Muscle of leg (tissue), 11 donors: ENCODE results near the gene MS4A10. TPM values are rescaled to one million over a fixed set of nuclear protein-coding genes. Genes with fewer than 3 reads are reported as not detected.

Experiments
- DNase-seq: peaks from one replicate; pipeline ENCODE4 v3.0.0; 2013
- H3K27ac ChIP-seq: one replicate; pipeline ENCODE4 v1.5.1; 2013; ENCODE audit warnings: mild to moderate bottlenecking, low read length, control low read depth
- H3K27me3 ChIP-seq: one replicate; pipeline ENCODE4 v1.6.1; 2013; ENCODE audit warnings: low read length; ENCODE audit not compliant: control insufficient read depth, insufficient read depth
- H3K36me3 ChIP-seq: one replicate; pipeline ENCODE4 v1.6.1; 2013; ENCODE audit warnings: low read length; ENCODE audit not compliant: control insufficient read depth, insufficient read depth
- H3K4me1 ChIP-seq: one replicate; pipeline ENCODE4 v1.6.1; 2013; ENCODE audit warnings: low read length; ENCODE audit not compliant: control insufficient read depth, insufficient read depth
- H3K4me3 ChIP-seq: one replicate; pipeline ENCODE4 v1.5.1; 2013; ENCODE audit warnings: low read length, control low read depth
- H3K9me3 ChIP-seq: replicated peaks from 2 replicates; pipeline ENCODE4 v1.6.1; 2013; ENCODE audit warnings: low read depth, low read length; ENCODE audit not compliant: control insufficient read depth
- WGBS: methylation state at CpG from one replicate; pipeline ENCODE4 v1.1.5; 2013; ENCODE audit warnings: missing lambda C conversion rate; ENCODE audit not compliant: insufficient coverage; 5-methylcytosine and 5-hydroxymethylcytosine counted together
- polyA plus RNA-seq, 8 donors: library from polyadenylated mRNA; unstranded; fragments of 120-200 nt; gene quantifications; one replicate each; pipeline versions ENCODE4 v1.2.1 to v1.2.3, GENCODE V29; 2013; ENCODE audit warnings: inconsistent platforms in 1 of 8, low replicate concordance in 1 of 8; ENCODE audit not compliant: insufficient read length in 8 of 8, insufficient read depth in 1 of 8
- total RNA-seq: library from RNA; stranded (reverse); fragments of 120-200 nt; gene quantifications from one replicate; pipeline ENCODE4 v1.2.4, GENCODE V29; 2013

Gene MS4A10
- total and polyA plus RNA-seq, 9 donors, result 0.09 to 0.11 TPM; not detected in 7

DNA sequence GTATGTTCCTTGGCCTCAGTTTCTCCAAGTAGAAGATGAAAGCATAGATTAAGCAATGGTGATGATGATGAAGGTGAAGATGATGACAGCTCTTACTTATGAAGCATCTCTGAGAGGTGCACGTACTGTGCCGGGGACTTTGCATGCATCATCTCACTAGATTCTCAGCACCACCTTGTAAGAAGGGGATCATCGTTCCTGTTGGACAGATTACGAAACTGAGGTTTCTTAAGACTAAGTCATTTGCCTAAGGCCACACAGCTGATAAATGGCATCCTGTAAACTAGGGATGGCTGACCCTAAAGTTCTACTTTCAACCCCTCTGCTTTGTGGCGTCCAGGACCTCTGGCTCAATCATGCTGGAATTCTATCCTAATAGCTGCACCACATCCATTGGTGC lies 19.8 kb upstream of the MS4A10 start:
- Histone ChIP-seq H3K9me3 (no peaks in the 10 kb centered on the region), H3K4me3 (no peak overlapping the region), H3K27ac (no peak overlapping the region), H3K4me1 (peaks cover 4% of the 10 kb centered on the region), H3K27me3 (peaks cover 2% of the 10 kb centered on the region), H3K36me3 (no peaks in the 10 kb centered on the region)
- WGBS, result 77% methylated on average over 4 of the region's 5 CpGs
- no peak for DNase-seq

DNA sequence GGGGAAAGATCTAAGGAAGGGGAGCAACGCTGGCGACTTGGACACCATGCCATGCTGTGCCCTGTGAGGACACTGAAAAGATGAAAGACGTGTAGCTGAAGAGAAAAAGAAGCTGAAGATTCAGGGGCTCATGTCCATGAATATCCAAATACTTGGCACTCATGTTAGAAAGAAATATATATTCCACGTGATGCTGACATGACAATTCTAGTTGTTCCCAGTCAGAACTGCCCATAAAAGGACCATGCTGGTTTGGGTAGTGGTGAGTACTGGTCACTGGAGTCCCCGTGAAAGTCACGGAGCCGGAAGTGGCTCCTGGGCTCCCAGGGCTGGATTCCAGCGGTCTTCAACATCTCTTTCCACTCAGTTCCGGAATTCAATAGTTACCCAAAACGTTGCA lies 18.6 kb upstream of the MS4A10 start:
- Histone ChIP-seq H3K27me3 (peaks cover 2% of the 10 kb centered on the region), H3K4me1 (peaks cover 4% of the 10 kb centered on the region), H3K36me3 (no peaks in the 10 kb centered on the region), H3K9me3 (no peaks in the 10 kb centered on the region), H3K4me3 (no peak overlapping the region), H3K27ac (no peak overlapping the region)
- no peak for DNase-seq
- 92% methylated on average over 2 of the region's 10 CpGs for WGBS

DNA sequence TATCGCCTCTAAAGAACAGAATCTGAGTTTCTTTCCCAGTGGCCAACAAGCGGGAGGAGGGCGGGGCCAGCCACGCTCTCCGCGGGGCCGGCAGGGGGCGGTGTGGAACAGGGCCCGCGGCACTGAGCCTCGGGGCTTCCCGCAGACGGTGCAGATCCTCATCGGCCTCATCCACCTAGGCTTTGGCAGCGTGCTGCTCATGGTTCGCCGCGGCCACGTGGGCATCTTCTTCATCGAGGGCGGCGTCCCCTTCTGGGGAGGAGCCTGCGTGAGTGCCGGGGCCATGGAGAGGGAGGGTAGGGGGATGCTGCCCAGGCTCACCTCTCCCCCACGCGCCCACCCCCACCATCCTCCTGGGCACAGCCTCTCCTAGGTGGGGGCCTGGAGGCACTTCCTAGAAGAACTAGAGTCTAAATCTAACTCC lies 17.7 kb upstream of the MS4A10 start:
- peaks cover 2% of the 10 kb centered on the region for H3K27me3 ChIP-seq
- H3K27ac ChIP-seq, result no peak overlapping the region
- WGBS, result 33% methylated on average over 5 of the region's 26 CpGs
- peaks cover 2% of the 10 kb centered on the region for H3K4me1 ChIP-seq
- H3K36me3 ChIP-seq, result no peaks in the 10 kb centered on the region
- no peak overlapping the region for H3K4me3 ChIP-seq
- H3K9me3 ChIP-seq, result no peaks in the 10 kb centered on the region
- no peak for DNase-seq

DNA sequence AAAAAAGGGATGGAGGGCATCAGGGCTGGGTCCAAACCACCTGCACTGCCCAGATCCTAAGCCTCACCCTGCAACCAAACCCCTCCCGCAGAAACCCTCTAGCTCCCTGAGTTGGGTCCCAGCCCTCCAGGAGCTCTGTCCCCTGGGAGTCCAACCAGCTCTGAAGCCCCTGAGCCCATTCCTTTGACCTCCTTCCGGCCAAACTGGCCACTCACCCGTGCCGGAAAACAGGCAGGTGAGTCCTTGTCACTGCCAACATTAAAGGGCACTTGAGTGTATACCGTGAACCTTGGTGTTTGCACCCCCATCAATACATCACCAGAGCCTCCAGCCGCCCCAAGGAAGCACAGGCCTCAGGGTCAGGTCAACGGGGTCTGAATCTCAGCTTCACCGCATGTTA lies 16.9 kb upstream of the MS4A10 start:
- no peaks in the 10 kb centered on the region for H3K9me3 ChIP-seq
- DNase-seq, result no peak
- H3K4me3 ChIP-seq, result no peak overlapping the region
- 98% methylated on average over 6 of the region's 8 CpGs for WGBS
- H3K27me3 ChIP-seq, result peaks cover 2% of the 10 kb centered on the region
- no peak overlapping the region for H3K27ac ChIP-seq
- peaks cover 8% of the 10 kb centered on the region for H3K4me1 ChIP-seq
- no peaks in the 10 kb centered on the region for H3K36me3 ChIP-seq

DNA sequence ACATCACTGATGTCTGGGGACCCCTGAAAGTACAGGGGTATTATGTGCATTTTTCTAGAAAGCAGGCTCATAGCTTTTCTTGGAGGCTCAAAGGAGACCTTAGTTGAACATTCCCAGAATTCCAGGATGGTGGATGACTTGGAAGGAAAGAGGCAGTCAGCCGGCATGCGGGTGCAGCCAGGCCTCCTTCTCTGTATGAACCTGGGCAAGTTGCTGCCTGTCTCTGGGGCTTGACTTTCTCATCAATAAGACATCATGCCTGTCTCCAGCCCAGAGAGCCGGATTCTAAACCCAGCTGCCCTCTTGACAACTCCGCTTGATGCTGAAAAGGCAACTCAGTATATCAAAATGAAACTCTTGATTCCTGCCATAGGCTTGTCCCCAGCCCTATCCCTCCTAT lies 15.9 kb upstream of the MS4A10 start:
- H3K4me1 ChIP-seq, result peaks cover 10% of the 10 kb centered on the region
- H3K27me3 ChIP-seq, result peaks cover 2% of the 10 kb centered on the region
- no peaks in the 10 kb centered on the region for H3K36me3 ChIP-seq
- no peaks in the 10 kb centered on the region for H3K9me3 ChIP-seq
- 73% methylated on average over 4 of the region's 4 CpGs for WGBS
- no peak for DNase-seq
- no peak overlapping the region for H3K4me3 ChIP-seq
- H3K27ac ChIP-seq, result no peak overlapping the region

DNA sequence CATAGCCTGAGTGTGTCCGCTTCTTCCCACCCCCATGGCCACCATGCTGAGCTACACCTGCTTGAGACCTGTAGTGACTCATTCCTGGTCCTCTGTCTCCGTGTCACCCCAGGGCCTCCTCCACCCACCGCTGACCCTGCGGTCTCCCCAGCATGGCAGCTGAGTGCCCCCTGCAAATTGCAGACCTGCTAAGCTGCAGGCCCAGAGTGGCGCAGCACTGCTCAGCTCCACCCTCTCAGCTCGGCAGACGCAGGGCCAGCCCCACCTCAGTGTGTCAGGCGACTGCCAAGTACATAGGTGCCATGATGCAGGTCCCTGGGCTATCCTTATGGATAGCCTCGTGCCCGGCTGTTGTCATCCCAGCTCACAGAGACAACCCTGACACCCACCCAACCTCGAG lies 15.3 kb upstream of the MS4A10 start:
- Histone ChIP-seq H3K4me3 (no peak overlapping the region), H3K4me1 (peaks cover 10% of the 10 kb centered on the region), H3K27me3 (peaks cover 2% of the 10 kb centered on the region), H3K36me3 (no peaks in the 10 kb centered on the region), H3K27ac (no peak overlapping the region), H3K9me3 (no peaks in the 10 kb centered on the region)
- DNase-seq, result no peak
- WGBS, result 85% methylated on average over 11 of the region's 11 CpGs

DNA sequence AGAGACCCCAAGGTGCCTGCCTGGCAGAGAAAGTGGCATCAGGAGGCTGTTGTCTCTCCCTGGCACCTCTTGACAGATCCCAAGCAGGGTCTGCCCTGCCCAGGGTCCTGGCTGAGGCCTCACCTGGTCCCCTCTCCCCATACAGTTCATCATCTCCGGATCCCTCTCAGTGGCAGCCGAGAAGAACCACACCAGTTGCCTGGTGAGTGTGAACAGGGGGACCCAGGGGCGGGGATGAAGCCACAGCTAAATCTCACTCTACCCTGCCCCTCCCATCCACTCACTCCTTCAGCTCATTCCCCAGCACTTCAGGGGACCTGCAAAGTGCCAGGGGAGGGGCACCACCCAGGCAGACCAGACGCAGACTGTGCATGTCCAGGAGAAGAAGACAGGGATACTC lies 14.0 kb upstream of the MS4A10 start:
- DNase-seq, result no peak
- no CpG with 5 or more reads among the region's 4 CpGs for WGBS
- H3K36me3 ChIP-seq, result no peaks in the 10 kb centered on the region

DNA sequence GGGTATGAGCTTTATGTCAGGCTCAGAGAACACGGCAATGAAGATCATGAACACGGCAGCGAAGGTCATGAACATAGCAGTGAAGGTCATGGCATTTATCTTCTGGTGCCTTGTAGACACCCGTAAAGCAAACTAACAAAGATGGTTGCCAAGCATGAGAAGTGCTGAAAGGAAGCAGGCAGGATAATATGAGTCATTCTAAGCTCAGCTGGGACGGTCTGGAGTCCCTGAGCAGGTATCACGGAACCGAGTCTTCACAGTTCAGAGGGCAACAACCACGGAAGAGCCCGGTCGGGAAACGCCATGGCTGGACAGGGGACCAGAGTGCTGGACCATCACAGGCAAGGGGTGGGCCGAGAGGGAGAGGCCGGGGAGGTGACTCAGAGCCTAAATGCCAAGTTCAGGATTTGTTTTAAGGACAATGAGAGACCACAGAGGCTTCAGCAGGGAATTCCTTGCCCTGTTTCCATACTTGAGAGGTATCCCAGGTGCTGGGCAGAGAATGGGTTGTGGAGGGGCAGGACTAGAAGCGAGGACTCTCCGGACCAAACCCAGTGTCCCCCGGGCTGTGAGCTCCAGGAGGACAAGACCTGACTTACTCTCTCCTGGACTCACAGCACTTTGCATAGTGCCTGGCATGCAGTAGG lies 13.1 kb upstream of the MS4A10 start:
- Histone ChIP-seq H3K4me1 (peaks cover 20% of the 10 kb centered on the region), H3K36me3 (no peaks in the 10 kb centered on the region), H3K27ac (no peak overlapping the region), H3K4me3 (no peak overlapping the region), H3K27me3 (no peaks in the 10 kb centered on the region), H3K9me3 (no peaks in the 10 kb centered on the region)
- no peak for DNase-seq
- WGBS, result 77% methylated on average over 11 of the region's 16 CpGs

More for the DNA sequence above, 14.0 kb upstream of the MS4A10 start:
- Histone ChIP-seq H3K27me3 (peaks cover 2% of the 10 kb centered on the region), H3K27ac (no peak overlapping the region), H3K4me3 (no peak overlapping the region), H3K9me3 (no peaks in the 10 kb centered on the region), H3K4me1 (peaks cover 17% of the 10 kb centered on the region)

DNA sequence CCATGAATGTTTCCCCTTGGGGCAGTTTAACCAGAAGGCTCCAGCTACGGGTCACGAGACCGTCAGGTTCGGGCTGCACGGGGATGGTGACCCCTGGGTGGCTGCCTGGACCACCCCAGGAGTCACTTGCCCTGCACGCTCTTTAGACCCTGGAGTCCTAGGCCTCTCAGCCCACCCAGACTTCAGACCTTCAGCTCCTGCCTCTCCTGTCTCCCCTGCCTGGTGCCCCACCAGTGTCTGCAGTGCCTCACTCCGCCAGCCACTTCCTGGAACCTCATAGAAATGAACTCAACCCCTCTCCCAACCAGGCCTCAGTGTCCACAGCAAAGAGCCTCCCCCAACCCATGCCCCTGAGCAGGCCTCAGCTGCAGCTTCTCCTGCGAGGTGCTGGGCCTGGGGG lies 12.5 kb upstream of the MS4A10 start:
- no peaks in the 10 kb centered on the region for H3K9me3 ChIP-seq
- H3K27me3 ChIP-seq, result no peaks in the 10 kb centered on the region
- WGBS, result 78% methylated on average over 6 of the region's 8 CpGs
- H3K4me3 ChIP-seq, result no peak overlapping the region
- no peak overlapping the region for H3K27ac ChIP-seq
- H3K4me1 ChIP-seq, result peaks cover 23% of the 10 kb centered on the region
- DNase-seq, result no peak
- H3K36me3 ChIP-seq, result no peaks in the 10 kb centered on the region

DNA sequence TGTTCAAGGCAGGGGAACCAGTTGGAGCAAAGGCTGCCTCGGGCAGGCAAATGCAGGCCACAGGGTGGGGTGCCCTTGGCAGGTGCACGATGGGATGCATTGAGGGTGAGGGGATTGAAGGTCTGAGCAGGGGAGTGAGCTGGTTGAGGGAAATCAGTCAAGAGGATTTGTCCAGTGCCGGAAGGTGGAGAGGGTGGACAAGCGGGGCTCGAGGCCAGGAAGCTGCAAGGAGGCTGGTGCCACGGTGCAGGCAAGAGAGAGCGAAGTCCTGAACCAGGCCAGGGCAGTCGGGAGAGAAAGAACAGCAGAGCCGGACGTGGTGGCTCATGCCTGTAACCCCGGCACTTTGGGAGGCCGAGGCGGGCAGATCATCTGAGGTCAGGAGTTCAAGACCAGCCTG lies 10.4 kb upstream of the MS4A10 start:
- peaks cover 23% of the 10 kb centered on the region for H3K4me1 ChIP-seq
- H3K27me3 ChIP-seq, result no peaks in the 10 kb centered on the region
- H3K9me3 ChIP-seq, result no peaks in the 10 kb centered on the region
- 74% methylated on average over 10 of the region's 13 CpGs for WGBS
- no peak for DNase-seq
- no peaks in the 10 kb centered on the region for H3K36me3 ChIP-seq
- H3K4me3 ChIP-seq, result no peak overlapping the region
- H3K27ac ChIP-seq, result no peak overlapping the region
